Mammary epithelial cell (primary cell): ENCODE measurements around the gene CNTRL.

Experiments
- CTCF ChIP-seq, 2 donors: IDR thresholded peaks in 1 of 2; conservative IDR thresholded peaks in 1 of 2; 2 replicates each; pipeline ENCODE4 v1.5.1; 2011 to 2012; ENCODE audit warnings: inconsistent platforms in 2 of 2, low read length in 2 of 2, mild to moderate bottlenecking in 2 of 2, control low read depth in 1 of 2, low read depth in 1 of 2; ENCODE audit not compliant: insufficient read depth in 1 of 2; ENCODE audit errors: extremely low read depth in 1 of 2
- EZH2 ChIP-seq: IDR thresholded peaks from 2 replicates; pipeline ENCODE4 v1.6.1; 2012; ENCODE audit warnings: low read length, inconsistent platforms, borderline replicate concordance

- TF ChIP-seq CTCF (conservative IDR thresholded peaks at IDR 0.05 in 1 of 2, IDR thresholded peaks at IDR 0.05 in 1 of 2; ENCODE audit: extremely low read depth in 1 of 2, insufficient read depth in 1 of 2, low read depth in 1 of 2, low read length in 2 of 2) (no peak), EZH2 (no peak)
Measured at GRCh38 chr9:121216271-121216805, 141.6 kb downstream of the CNTRL start.
